GM23338 (cell line): ENCODE data around the gene FGF11. TPM values are rescaled to one million over a fixed set of nuclear protein-coding genes. Genes with fewer than 3 reads are reported as not detected.

ENCODE experiments used
- ATAC-seq: fragments of 200-7000 bp; cut with Tn5 transposase; 3 replicates; pipeline ENCODE4 v1.9.1; 2020
- DNase-seq: peaks from one replicate; pipeline ENCODE4 v3.0.0-alpha.2; 2015; ENCODE audit warnings: low spot score
- H2AFZ ChIP-seq: fragments of 200-600 bp; sonication (generic); 2 replicates; pipeline ENCODE4 v1.8.0; 2016; ENCODE audit warnings: antibody characterized with exemption, mild to moderate bottlenecking, moderate library complexity
- H3F3A ChIP-seq: fragments of 200-600 bp; sonication (generic); replicated peaks from 2 replicates; pipeline ENCODE4 v1.8.0; 2017; ENCODE audit warnings: antibody characterized with exemption, mixed run types, low read depth
- H3K27ac ChIP-seq: fragments of 200-600 bp; sonication (generic); 2 replicates; pipeline ENCODE4 v1.6.1; 2016; ENCODE audit warnings: low read depth
- H3K27me3 ChIP-seq: fragments of 200-600 bp; sonication (generic); 2 replicates; pipeline ENCODE4 v1.8.0; 2016; ENCODE audit warnings: mild to moderate bottlenecking, mixed run types, moderate library complexity; ENCODE audit not compliant: insufficient read depth
- H3K36me3 ChIP-seq: fragments of 200-600 bp; sonication (generic); 2 replicates; pipeline ENCODE4 v1.8.0; 2016; ENCODE audit warnings: mild to moderate bottlenecking; ENCODE audit not compliant: insufficient read depth
- H3K4me1 ChIP-seq: fragments of 200-600 bp; sonication (generic); 2 replicates; pipeline ENCODE4 v1.8.0; 2016; ENCODE audit warnings: mild to moderate bottlenecking, moderate library complexity; ENCODE audit not compliant: insufficient read depth
- H3K4me2 ChIP-seq: fragments of 200-600 bp; sonication (generic); 2 replicates; pipeline ENCODE4 v1.7.1; 2017; ENCODE audit warnings: mixed run types
- H3K4me3 ChIP-seq: fragments of 200-600 bp; sonication (generic); 2 replicates; pipeline ENCODE4 v1.6.1; 2016; ENCODE audit warnings: mixed run types
- H3K79me2 ChIP-seq: fragments of 200-600 bp; sonication (generic); replicated peaks from 2 replicates; pipeline ENCODE4 v1.8.0; 2017; ENCODE audit warnings: mild to moderate bottlenecking; ENCODE audit not compliant: insufficient read depth
- H3K9me2 ChIP-seq: fragments of 200-600 bp; sonication (generic); 2 replicates; pipeline ENCODE4 v1.8.0; 2017; ENCODE audit not compliant: insufficient read depth
- H4K20me1 ChIP-seq: fragments of 200-600 bp; sonication (generic); replicated peaks from 2 replicates; pipeline ENCODE4 v1.8.0; 2017; ENCODE audit warnings: mild to moderate bottlenecking; ENCODE audit not compliant: insufficient read depth
- H3K27ac Mint-ChIP-seq: 2 replicates; pipeline ENCODE4 v1.8.0; 2020; ENCODE audit warnings: inconsistent platforms, mild to moderate bottlenecking, moderate library complexity, mixed read lengths
- H3K27me3 Mint-ChIP-seq: 3 replicates; pipeline ENCODE4 v1.8.0; 2022; ENCODE audit warnings: low read depth, mild to moderate bottlenecking, moderate library complexity, mixed read lengths, inconsistent platforms; ENCODE audit not compliant: insufficient read depth, poor library complexity
- H3K36me3 Mint-ChIP-seq: 3 replicates; pipeline ENCODE4 v1.8.0; 2021; ENCODE audit warnings: low read depth, mild to moderate bottlenecking, inconsistent platforms, moderate library complexity, mixed read lengths
- H3K4me1 Mint-ChIP-seq: 3 replicates; pipeline ENCODE4 v1.8.0; 2020; ENCODE audit warnings: mild to moderate bottlenecking, inconsistent platforms, mixed read lengths
- H3K4me3 Mint-ChIP-seq: 3 replicates; pipeline ENCODE4 v1.8.0; 2021; ENCODE audit warnings: moderate library complexity, mild to moderate bottlenecking, inconsistent platforms, mixed read lengths
- H3K9me3 Mint-ChIP-seq: 3 replicates; pipeline ENCODE4 v1.8.0; 2020; ENCODE audit warnings: moderate library complexity, mild to moderate bottlenecking, inconsistent platforms, mixed read lengths
- CREB1 ChIP-seq: fragments of 250-450 bp; sonication (Bioruptor Pico); IDR thresholded peaks from 2 replicates; pipeline ENCODE4 v1.5.0; 2020; ENCODE audit warnings: low read depth, mild to moderate bottlenecking, moderate library complexity
- STAT1 ChIP-seq: IDR thresholded peaks from one replicate; pipeline ENCODE4 v1.6.1; 2016; ENCODE audit warnings: antibody characterized with exemption; ENCODE audit not compliant: unreplicated experiment
- ZNF114 ChIP-seq: fragments of 250-450 bp; sonication (Bioruptor Pico); IDR thresholded peaks from 2 replicates; pipeline ENCODE4 v1.5.0; 2020; ENCODE audit warnings: mild to moderate bottlenecking, moderate library complexity
- polyA plus RNA-seq: library from polyadenylated mRNA; unstranded; fragments of >200 nt; fragmentation: Nextera tagmentation; extraction: Ambion mirVana; gene quantifications from 2 replicates; pipeline ENCODE4 v1.2.1, GENCODE V29; 2016
- total RNA-seq: library from RNA; depleted of rRNA; stranded (reverse); fragments of >200 nt; shearing (Covaris generic); gene quantifications from 2 replicates; pipeline ENCODE4 v1.2.3, GENCODE V29; 2014
- TF ChIP-seq, protein P1 (sequence below): fragments of 250-450 bp; sonication (Bioruptor Pico); IDR thresholded peaks from 2 replicates; pipeline ENCODE4 v1.5.0; 2020; ENCODE audit warnings: mild to moderate bottlenecking, moderate library complexity
- TF ChIP-seq, protein P2 (sequence below): IDR thresholded peaks from 2 replicates; pipeline ENCODE4 v1.6.1; 2016; ENCODE audit warnings: antibody characterized with exemption

Gene FGF11
- total and polyA plus RNA-seq, 2 experiments from 2014 or later = 11.1 to 16.6 TPM

DNA sequence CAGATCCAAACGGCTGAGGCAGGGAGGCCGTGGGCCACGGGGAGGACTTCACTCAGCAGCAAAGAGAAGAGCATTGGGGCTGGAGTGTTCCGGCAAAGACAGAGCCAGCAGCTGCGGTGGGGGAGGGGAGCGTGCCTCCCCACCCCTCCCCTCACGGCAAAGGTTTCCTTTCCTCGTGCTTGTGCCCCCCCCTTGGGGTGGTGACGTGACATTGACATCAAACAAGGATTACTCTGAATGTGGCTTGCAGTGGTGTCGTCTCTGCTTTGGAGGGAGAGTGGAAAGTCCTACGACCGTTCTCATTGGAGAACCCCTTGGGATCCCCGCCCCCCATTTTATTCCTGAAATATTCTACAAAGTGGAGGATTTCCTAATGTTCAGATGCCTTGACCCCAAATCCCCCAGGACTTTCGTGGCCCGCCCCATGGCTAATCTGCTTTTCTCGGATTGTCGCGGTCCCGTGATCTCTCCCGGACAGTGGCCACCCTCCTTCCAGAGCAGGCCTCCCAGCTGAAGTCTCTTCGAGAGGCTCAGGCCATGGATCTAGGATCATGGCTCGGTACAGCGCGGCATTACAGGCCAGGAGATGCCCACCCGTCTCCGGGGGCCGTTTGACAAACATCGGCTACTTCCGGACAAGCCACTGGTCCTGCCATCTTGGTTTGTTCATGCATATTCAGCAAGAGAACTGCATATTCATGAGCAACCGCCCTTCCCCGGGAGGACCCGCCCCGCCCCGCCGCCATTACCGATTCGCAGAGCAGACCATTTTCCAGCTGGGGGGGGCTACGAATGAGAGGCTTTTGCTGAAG is 44.1 kb downstream of the FGF11 start (continued):
- no peak for TF ChIP-seq STAT1
- peak; percentile 88 for TF ChIP-seq CREB1 (CRISPR knock-in tag)
- TF ChIP-seq, protein P1, sequence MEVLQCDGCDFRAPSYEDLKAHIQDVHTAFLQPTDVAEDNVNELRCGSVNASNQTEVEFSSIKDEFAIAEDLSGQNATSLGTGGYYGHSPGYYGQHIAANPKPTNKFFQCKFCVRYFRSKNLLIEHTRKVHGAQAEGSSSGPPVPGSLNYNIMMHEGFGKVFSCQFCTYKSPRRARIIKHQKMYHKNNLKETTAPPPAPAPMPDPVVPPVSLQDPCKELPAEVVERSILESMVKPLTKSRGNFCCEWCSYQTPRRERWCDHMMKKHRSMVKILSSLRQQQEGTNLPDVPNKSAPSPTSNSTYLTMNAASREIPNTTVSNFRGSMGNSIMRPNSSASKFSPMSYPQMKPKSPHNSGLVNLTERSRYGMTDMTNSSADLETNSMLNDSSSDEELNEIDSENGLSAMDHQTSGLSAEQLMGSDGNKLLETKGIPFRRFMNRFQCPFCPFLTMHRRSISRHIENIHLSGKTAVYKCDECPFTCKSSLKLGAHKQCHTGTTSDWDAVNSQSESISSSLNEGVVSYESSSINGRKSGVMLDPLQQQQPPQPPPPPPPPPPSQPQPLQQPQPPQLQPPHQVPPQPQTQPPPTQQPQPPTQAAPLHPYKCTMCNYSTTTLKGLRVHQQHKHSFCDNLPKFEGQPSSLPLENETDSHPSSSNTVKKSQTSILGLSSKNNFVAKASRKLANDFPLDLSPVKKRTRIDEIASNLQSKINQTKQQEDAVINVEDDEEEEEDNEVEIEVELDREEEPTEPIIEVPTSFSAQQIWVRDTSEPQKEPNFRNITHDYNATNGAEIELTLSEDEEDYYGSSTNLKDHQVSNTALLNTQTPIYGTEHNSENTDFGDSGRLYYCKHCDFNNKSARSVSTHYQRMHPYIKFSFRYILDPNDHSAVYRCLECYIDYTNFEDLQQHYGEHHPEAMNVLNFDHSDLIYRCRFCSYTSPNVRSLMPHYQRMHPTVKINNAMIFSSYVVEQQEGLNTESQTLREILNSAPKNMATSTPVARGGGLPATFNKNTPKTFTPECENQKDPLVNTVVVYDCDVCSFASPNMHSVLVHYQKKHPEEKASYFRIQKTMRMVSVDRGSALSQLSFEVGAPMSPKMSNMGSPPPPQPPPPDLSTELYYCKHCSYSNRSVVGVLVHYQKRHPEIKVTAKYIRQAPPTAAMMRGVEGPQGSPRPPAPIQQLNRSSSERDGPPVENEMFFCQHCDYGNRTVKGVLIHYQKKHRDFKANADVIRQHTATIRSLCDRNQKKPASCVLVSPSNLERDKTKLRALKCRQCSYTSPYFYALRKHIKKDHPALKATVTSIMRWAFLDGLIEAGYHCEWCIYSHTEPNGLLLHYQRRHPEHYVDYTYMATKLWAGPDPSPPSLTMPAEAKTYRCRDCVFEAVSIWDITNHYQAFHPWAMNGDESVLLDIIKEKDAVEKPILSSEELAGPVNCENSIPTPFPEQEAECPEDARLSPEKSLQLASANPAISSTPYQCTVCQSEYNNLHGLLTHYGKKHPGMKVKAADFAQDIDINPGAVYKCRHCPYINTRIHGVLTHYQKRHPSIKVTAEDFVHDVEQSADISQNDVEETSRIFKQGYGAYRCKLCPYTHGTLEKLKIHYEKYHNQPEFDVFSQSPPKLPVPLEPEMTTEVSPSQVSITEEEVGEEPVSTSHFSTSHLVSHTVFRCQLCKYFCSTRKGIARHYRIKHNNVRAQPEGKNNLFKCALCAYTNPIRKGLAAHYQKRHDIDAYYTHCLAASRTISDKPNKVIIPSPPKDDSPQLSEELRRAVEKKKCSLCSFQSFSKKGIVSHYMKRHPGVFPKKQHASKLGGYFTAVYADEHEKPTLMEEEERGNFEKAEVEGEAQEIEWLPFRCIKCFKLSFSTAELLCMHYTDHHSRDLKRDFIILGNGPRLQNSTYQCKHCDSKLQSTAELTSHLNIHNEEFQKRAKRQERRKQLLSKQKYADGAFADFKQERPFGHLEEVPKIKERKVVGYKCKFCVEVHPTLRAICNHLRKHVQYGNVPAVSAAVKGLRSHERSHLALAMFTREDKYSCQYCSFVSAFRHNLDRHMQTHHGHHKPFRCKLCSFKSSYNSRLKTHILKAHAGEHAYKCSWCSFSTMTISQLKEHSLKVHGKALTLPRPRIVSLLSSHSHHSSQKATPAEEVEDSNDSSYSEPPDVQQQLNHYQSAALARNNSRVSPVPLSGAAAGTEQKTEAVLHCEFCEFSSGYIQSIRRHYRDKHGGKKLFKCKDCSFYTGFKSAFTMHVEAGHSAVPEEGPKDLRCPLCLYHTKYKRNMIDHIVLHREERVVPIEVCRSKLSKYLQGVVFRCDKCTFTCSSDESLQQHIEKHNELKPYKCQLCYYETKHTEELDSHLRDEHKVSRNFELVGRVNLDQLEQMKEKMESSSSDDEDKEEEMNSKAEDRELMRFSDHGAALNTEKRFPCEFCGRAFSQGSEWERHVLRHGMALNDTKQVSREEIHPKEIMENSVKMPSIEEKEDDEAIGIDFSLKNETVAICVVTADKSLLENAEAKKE (CRISPR knock-in tag) = no peak
- no peak for TF ChIP-seq ZNF114 (CRISPR knock-in tag)

DNA sequence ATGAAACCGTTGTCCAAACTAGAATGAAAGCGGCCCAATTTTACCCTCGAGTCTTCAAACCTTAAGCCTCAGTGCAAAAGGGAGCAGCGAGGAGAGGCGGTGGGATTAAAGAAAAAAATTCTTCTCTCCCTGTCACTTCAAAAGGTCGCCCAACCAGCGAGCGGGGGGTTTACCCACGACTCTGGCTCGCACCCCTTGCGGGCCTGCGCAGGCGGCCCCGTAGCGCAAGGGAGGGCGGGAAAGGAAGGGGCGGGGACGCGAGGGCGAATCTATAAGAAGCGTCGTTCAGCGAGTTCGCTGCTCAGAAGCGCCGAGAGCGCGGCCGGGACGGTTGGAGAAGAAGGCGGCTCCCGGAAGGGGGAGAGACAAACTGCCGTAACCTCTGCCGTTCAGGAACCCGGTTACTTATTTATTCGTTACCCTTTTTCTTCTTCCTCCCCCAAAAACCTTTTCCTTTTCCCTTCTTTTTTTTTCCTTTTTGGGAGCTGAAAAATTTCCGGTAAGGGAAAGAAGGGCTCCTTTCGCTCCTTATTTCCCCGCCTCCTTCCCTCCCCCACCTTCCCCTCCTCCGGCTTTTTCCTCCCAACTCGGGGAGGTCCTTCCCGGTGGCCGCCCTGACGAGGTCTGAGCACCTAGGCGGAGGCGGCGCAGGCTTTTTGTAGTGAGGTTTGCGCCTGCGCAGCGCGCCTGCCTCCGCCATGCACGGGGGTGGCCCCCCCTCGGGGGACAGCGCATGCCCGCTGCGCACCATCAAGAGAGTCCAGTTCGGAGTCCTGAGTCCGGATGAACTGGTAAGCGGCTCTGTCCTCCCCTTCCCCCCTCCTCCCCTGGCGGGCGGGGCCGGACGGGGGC is 45.0 kb downstream of the FGF11 start, which contains the start of gene POLR2A:
Gene POLR2A, plus strand, starts transcription at position 300 of the 852 bp plus-strand sequence.
- peak within 1 kb of the TSS; percentile 95 for H3K27ac ChIP-seq
- Mint-ChIP-seq H3K36me3 (peaks cover 29% of the 10 kb centered on the region), H3K27me3 (peaks cover 34% of the 10 kb centered on the region), H3K4me3 (peak within 1 kb of the TSS; percentile 93), H3K4me1 (peaks cover 55% of the 10 kb centered on the region), H3K27ac (peak within 1 kb of the TSS; percentile 99), H3K9me3 (no peaks in the 10 kb centered on the region; the same call in 1 of the 3 replicates)
- no peaks in the 10 kb centered on the region for H3K27me3 ChIP-seq
- ATAC-seq (peak; percentile 59), DNase-seq (peak; percentile 95)
- peak within 1 kb of the TSS; percentile 86 for H3K4me3 ChIP-seq
- 0 out of 2 replicates have a peak within 1 kb of the TSS, but pooled peaks have one; percentile 2 for H2AFZ ChIP-seq
- H3F3A ChIP-seq = peaks cover 20% of the 10 kb centered on the region; the same call in 1 of the 2 replicates
- peaks cover 59% of the 10 kb centered on the region for H3K79me2 ChIP-seq
- no peaks in the 10 kb centered on the region for H3K36me3 ChIP-seq
- H3K9me2 ChIP-seq = no peaks in the 10 kb centered on the region
- peak within 1 kb of the TSS; percentile 78 for H3K4me2 ChIP-seq
- peaks cover 24% of the 10 kb centered on the region for H4K20me1 ChIP-seq
- peaks cover 26% of the 10 kb centered on the region for H3K4me1 ChIP-seq
- TF ChIP-seq, protein P2, sequence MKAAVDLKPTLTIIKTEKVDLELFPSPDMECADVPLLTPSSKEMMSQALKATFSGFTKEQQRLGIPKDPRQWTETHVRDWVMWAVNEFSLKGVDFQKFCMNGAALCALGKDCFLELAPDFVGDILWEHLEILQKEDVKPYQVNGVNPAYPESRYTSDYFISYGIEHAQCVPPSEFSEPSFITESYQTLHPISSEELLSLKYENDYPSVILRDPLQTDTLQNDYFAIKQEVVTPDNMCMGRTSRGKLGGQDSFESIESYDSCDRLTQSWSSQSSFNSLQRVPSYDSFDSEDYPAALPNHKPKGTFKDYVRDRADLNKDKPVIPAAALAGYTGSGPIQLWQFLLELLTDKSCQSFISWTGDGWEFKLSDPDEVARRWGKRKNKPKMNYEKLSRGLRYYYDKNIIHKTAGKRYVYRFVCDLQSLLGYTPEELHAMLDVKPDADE = peak; percentile 51; the same call in 1 of the 2 replicates
- TF ChIP-seq, protein P1 (CRISPR knock-in tag) = no peak
